Mucosa of rectum (tissue), 2 donors: ENCODE data around the gene ADPRHL1.

ENCODE experiments used
- H3K27ac ChIP-seq, 2 donors: one replicate each; pipeline ENCODE4 v1.7.0; 2013; ENCODE audit warnings: inconsistent platforms in 2 of 2, low read depth in 2 of 2, low read length in 2 of 2
- H3K27me3 ChIP-seq, 2 donors: one replicate each; pipeline ENCODE4 v1.7.0; 2013; ENCODE audit warnings: low read length in 2 of 2; ENCODE audit not compliant: control insufficient read depth in 2 of 2, insufficient read depth in 2 of 2
- H3K36me3 ChIP-seq, 2 donors: one replicate each; pipeline ENCODE4 v1.7.0; 2013; ENCODE audit warnings: low read length in 2 of 2; ENCODE audit not compliant: control insufficient read depth in 2 of 2, insufficient read depth in 2 of 2
- H3K4me1 ChIP-seq, 2 donors: one replicate each; pipeline ENCODE4 v1.7.0; 2013; ENCODE audit warnings: low read length in 2 of 2, mild to moderate bottlenecking in 1 of 2; ENCODE audit not compliant: control insufficient read depth in 2 of 2, insufficient read depth in 2 of 2
- H3K4me3 ChIP-seq, 2 donors: one replicate each; pipeline ENCODE4 v1.7.0; 2013; ENCODE audit warnings: low read length in 2 of 2
- H3K9ac ChIP-seq, 2 donors: one replicate each; pipeline ENCODE4 v1.7.0; 2013; ENCODE audit warnings: low read length in 2 of 2, low read depth in 1 of 2, mild to moderate bottlenecking in 1 of 2
- H3K9me3 ChIP-seq, 2 donors: one replicate each; pipeline ENCODE4 v1.7.0; 2013; ENCODE audit warnings: low read length in 2 of 2; ENCODE audit not compliant: control insufficient read depth in 2 of 2
- donor health status: healthy.
- donor health status: Normal muscosa, but diverticular disease.

ADPRHL1 gene

DNA sequence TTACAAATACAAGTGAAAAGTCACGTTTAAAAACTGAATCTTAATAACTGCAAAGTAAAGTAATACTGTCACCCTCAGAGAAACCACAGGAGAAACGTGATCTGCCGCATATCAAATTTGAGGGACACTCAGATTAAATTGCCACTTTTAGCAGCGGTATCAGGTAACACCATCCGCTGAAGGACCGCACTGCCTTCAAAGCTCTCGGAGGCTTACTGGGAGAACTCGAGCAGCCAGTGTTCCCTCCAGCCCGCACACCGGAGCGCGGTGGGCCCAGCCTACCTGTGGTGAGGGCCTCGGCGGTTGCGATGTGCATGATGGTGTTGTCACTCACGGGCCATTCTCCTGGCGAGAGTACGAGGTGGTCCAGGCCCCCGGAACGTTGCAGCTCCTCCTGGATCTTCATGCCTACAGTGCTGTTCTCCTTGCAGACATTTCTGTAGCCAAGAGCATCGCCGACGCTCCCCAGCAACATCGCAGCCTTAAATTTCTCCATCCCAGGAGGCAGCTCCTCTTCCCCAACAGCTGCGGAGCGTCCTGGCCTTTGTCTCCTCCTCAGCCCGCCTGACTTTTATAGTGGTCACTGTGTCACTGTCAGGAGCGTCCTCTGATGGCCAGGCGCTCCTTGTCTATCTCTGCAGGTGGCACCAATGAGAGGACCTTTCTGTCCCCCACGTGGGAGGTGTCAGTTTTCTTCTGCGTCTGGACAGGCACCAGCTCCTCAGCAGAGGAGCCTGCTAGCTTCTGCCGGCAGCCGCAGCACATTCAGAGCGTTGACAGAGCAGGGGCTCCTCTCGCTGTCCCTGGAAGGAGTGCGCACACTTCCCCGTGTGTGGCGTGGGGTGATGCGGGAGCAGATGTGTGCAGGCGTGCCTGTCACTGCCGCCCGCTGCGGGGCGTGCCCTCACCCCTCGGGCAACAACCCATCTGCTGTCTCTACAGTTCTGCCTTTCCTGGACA is at the start of gene ADPRHL1:
Gene ADPRHL1 (minus strand): TSS at position 547 of the 960 bp plus-strand sequence. CDS start 51 bp downstream, at position 496.
- Histone ChIP-seq H3K27ac (no peak within 1 kb of the TSS), H3K27me3 (no peaks in the 10 kb centered on the region), H3K4me1 (peaks cover 9 to 13% of the 10 kb centered on the region in 2 donors), H3K9me3 (no peaks in the 10 kb centered on the region), H3K36me3 (peaks cover 15 to 25% of the 10 kb centered on the region in 2 donors), H3K9ac (no peak within 1 kb of the TSS), H3K4me3 (no peak within 1 kb of the TSS)

GRCh38 chr13:113502686-113503085 is 49.4 kb upstream of the ADPRHL1 start:
- no peak overlapping the region for H3K4me3 ChIP-seq
- no peaks in the 10 kb centered on the region for H3K9me3 ChIP-seq
- no peak overlapping the region for H3K27ac ChIP-seq
- no peak overlapping the region for H3K9ac ChIP-seq
- H3K36me3 ChIP-seq, result peaks cover 42 to 59% of the 10 kb centered on the region in 2 donors
- H3K4me1 ChIP-seq, result no peaks in the 10 kb centered on the region
- H3K27me3 ChIP-seq, result no peaks in the 10 kb centered on the region

DNA sequence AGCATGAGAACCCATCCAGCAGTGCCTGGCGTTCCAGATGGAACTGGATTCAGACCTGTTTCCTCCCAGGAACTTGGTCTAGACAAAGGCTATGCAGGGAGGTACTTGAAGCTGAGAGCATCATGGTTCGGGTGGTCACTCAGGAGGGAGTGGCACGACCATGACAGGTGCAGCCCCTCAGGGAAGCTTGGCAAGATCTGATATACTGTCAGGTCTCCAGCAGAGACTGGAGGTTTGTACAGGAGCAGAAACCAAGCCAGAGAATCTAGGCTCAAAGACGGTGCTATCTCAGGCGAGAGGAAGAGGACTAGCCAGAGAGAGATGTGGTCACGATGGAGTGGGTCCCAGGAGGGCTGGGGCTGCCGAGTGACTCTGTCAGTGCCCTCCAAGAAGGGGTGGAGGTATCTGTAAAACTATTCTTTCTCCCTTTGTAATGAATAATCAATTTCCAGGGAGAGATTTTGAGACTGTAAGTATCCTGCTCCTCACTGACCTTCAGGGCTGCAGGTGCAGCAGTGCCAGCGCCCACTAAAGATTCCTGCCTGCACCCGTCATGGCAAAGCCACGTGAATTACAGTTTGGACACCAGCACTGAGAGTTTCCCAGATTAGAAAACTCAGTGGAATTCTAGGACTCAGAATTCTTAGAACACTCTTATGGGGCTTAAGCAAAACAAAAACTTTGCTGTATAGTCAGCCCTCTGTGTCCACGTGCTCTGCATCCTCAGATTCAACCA is 47.4 kb upstream of the ADPRHL1 start:
- peaks cover 56 to 70% of the 10 kb centered on the region in 2 donors for H3K36me3 ChIP-seq
- no peak overlapping the region for H3K27ac ChIP-seq

GRCh38 chr13:113499936-113500335 is 46.6 kb upstream of the ADPRHL1 start:
- Histone ChIP-seq H3K27me3 (no peaks in the 10 kb centered on the region), H3K27ac (no peak overlapping the region), H3K4me1 (no peaks in the 10 kb centered on the region), H3K4me3 (no peak overlapping the region), H3K9ac (no peak overlapping the region), H3K9me3 (no peaks in the 10 kb centered on the region), H3K36me3 (peaks cover 61 to 71% of the 10 kb centered on the region in 2 donors)

More for the DNA sequence above, 47.4 kb upstream of the ADPRHL1 start:
- no peak overlapping the region for H3K9ac ChIP-seq
- no peak overlapping the region for H3K4me3 ChIP-seq
- H3K27me3 ChIP-seq, result no peaks in the 10 kb centered on the region
- H3K9me3 ChIP-seq, result no peaks in the 10 kb centered on the region
- no peaks in the 10 kb centered on the region for H3K4me1 ChIP-seq

- no peak overlapping the region for H3K27ac ChIP-seq
- no peaks in the 10 kb centered on the region for H3K27me3 ChIP-seq
- no peaks in the 10 kb centered on the region for H3K9me3 ChIP-seq
- H3K36me3 ChIP-seq, result peaks cover 55 to 63% of the 10 kb centered on the region in 2 donors
- peaks cover 4% of the 10 kb centered on the region in 2 donors for H3K4me1 ChIP-seq
- no peak overlapping the region for H3K4me3 ChIP-seq
- H3K9ac ChIP-seq, result no peak overlapping the region
These were observed 45.6 kb upstream of the ADPRHL1 start for GRCh38 chr13:113498905-113499304.

- Histone ChIP-seq H3K4me3 (no peak overlapping the region), H3K27ac (no peak overlapping the region), H3K9ac (no peak overlapping the region), H3K36me3 (peaks cover 51 to 53% of the 10 kb centered on the region in 2 donors), H3K9me3 (no peaks in the 10 kb centered on the region), H3K4me1 (peaks cover 6 to 19% of the 10 kb centered on the region in 2 donors), H3K27me3 (no peaks in the 10 kb centered on the region)
These were observed 43.9 kb upstream of the ADPRHL1 start for GRCh38 chr13:113497217-113497616.

- peak overlapping the region in 1 of 2 donors; percentile 17 for H3K9ac ChIP-seq
- H3K27me3 ChIP-seq, result no peaks in the 10 kb centered on the region
- no peak overlapping the region for H3K4me3 ChIP-seq
- peaks cover 39 to 42% of the 10 kb centered on the region in 2 donors for H3K36me3 ChIP-seq
- H3K9me3 ChIP-seq, result no peaks in the 10 kb centered on the region
- peaks cover 9 to 30% of the 10 kb centered on the region in 2 donors for H3K4me1 ChIP-seq
- no peak overlapping the region for H3K27ac ChIP-seq
These were observed 42.4 kb upstream of the ADPRHL1 start for GRCh38 chr13:113495494-113496210.

- H3K9ac ChIP-seq, result peak overlapping the region; percentile 10 to 28
- no peaks in the 10 kb centered on the region for H3K27me3 ChIP-seq
- peaks cover 20 to 40% of the 10 kb centered on the region in 2 donors for H3K4me1 ChIP-seq
- H3K4me3 ChIP-seq, result peak overlapping the region; percentile 28 to 41
- no peaks in the 10 kb centered on the region for H3K9me3 ChIP-seq
- peak overlapping the region; percentile 45 to 81 for H3K27ac ChIP-seq
- peaks cover 19 to 27% of the 10 kb centered on the region in 2 donors for H3K36me3 ChIP-seq
These were observed 40.1 kb upstream of the ADPRHL1 start for GRCh38 chr13:113493315-113493951.

- Histone ChIP-seq H3K4me3 (peak overlapping the region; percentile 76 to 82), H3K27ac (no peak overlapping the region), H3K36me3 (peaks cover 9 to 13% of the 10 kb centered on the region in 2 donors), H3K9ac (peak overlapping the region in 1 of 2 donors; percentile 87), H3K9me3 (no peaks in the 10 kb centered on the region), H3K27me3 (no peaks in the 10 kb centered on the region), H3K4me1 (peaks cover 20 to 40% of the 10 kb centered on the region in 2 donors)
These were observed 38.7 kb upstream of the ADPRHL1 start for GRCh38 chr13:113491982-113492381.
